Mesothelial cell of epicardium (in vitro differentiated cells): ENCODE measurements around the gene SH2D7. TPM values are rescaled to one million over a fixed set of nuclear protein-coding genes. Genes with fewer than 3 reads are reported as not detected.

Source experiments
- DNase-seq, 2 experiments: peaks; one replicate each; pipeline ENCODE4 v3.0.0; 2021; ENCODE audit warnings: low spot score in 2 of 2; ENCODE audit not compliant: unreplicated experiment in 2 of 2
- H3K27ac Mint-ChIP-seq: 2 replicates; pipeline ENCODE4 v1.8.0; 2021; ENCODE audit warnings: mixed read lengths
- H3K27me3 Mint-ChIP-seq: 2 replicates; pipeline ENCODE4 v1.8.0; 2021; ENCODE audit warnings: low read depth, mixed read lengths
- H3K36me3 Mint-ChIP-seq: 2 replicates; pipeline ENCODE4 v1.8.0; 2021; ENCODE audit warnings: mixed read lengths
- H3K4me1 Mint-ChIP-seq: 2 replicates; pipeline ENCODE4 v1.8.0; 2021; ENCODE audit warnings: mixed read lengths
- H3K4me3 Mint-ChIP-seq: 2 replicates; pipeline ENCODE4 v1.8.0; 2021; ENCODE audit warnings: mild to moderate bottlenecking, moderate library complexity, mixed read lengths
- H3K9me3 Mint-ChIP-seq: 2 replicates; pipeline ENCODE4 v1.8.0; 2021; ENCODE audit warnings: mixed read lengths
- total RNA-seq: library from RNA; stranded (reverse); gene quantifications from 3 replicates; pipeline ENCODE4 v1.2.1, GENCODE V29; 2021
- TF ChIP-seq, protein P1 (sequence below): fragments of 200-600 bp; sonication (generic); IDR thresholded peaks from one replicate; pipeline ENCODE4 v1.5.0; 2021; ENCODE audit warnings: antibody characterized with exemption; ENCODE audit not compliant: unreplicated experiment

SH2D7 gene
- total RNA-seq, 1 donor from 2014 or later = not detected

DNA sequence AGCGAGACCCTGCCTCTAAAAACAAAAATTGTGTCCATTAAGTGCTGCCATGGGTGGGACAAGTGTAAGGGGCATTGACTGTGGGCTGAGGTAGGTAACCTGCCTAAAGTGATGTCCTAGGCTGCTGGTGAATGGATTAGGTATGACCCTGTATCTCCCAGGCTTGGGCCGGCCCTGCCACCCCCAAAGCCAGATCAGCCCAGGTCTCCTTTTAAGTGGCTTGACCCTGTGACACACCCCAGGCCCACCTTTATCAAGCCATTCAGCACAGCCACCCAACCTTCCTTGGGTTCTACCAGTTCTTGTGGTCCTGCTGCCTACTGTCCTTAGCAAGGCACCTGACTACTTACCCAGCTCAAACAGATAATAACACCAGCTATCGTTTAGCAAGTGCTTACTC is 20.2 kb downstream of the SH2D7 start:
- DNase-seq = no peak
- H3K4me1 Mint-ChIP-seq = no peaks in the 10 kb centered on the region
- no peaks in the 10 kb centered on the region for H3K36me3 Mint-ChIP-seq
- TF ChIP-seq, protein P1, sequence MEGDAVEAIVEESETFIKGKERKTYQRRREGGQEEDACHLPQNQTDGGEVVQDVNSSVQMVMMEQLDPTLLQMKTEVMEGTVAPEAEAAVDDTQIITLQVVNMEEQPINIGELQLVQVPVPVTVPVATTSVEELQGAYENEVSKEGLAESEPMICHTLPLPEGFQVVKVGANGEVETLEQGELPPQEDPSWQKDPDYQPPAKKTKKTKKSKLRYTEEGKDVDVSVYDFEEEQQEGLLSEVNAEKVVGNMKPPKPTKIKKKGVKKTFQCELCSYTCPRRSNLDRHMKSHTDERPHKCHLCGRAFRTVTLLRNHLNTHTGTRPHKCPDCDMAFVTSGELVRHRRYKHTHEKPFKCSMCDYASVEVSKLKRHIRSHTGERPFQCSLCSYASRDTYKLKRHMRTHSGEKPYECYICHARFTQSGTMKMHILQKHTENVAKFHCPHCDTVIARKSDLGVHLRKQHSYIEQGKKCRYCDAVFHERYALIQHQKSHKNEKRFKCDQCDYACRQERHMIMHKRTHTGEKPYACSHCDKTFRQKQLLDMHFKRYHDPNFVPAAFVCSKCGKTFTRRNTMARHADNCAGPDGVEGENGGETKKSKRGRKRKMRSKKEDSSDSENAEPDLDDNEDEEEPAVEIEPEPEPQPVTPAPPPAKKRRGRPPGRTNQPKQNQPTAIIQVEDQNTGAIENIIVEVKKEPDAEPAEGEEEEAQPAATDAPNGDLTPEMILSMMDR = no peak
- H3K27me3 Mint-ChIP-seq = no peaks in the 10 kb centered on the region
- H3K27ac Mint-ChIP-seq = no peak overlapping the region
- no peak overlapping the region for H3K4me3 Mint-ChIP-seq
- no peaks in the 10 kb centered on the region for H3K9me3 Mint-ChIP-seq

DNA sequence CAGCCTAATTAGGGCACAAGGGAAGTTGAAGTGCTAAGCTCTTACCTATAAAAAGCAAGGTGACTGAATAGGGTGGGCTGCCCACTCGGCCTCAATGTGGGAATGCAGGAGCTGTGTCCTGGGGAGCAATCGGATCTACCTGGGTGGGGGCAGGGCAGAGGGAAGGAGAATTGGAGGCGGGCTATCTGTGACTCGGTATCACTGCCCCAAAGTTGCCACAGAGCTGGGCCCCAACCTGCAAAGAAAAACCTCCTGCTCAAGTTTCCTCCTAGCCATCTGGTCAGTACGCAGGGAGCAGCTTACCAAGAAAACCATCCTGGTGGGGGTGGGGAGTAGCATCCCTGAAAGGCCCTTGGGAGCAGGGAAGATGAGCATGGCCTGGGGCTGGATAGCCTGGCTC is 28.2 kb downstream of the SH2D7 start:
- TF ChIP-seq, protein P1 = no peak
- no peak for DNase-seq
- Mint-ChIP-seq H3K27me3 (no peaks in the 10 kb centered on the region), H3K27ac (no peak overlapping the region), H3K4me1 (no peaks in the 10 kb centered on the region), H3K36me3 (peaks cover 2% of the 10 kb centered on the region), H3K9me3 (no peaks in the 10 kb centered on the region), H3K4me3 (no peak overlapping the region)

DNA sequence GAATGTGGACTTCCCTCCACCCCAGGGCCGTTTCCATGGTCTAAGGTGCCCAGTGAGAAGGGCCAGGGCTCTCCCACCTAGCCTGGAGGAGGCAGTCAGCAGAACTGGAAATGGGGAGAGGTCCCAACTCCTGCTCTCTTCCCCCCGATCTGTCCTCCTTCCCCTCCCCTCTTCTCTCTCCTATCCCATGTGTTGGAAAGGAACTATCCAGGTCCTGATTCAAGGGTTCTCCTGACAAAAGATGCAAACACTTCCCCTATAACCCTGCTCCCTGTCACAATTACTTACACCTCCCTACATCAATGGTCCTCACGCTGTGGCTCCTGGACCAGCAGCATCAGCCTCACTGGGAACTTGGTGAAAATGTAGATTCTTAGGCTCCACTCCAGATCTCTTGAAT is 32.9 kb downstream of the SH2D7 start:
- TF ChIP-seq, protein P1 = no peak
- Mint-ChIP-seq H3K9me3 (no peaks in the 10 kb centered on the region), H3K27ac (no peak overlapping the region), H3K27me3 (no peaks in the 10 kb centered on the region), H3K4me3 (no peak overlapping the region), H3K36me3 (peaks cover 2% of the 10 kb centered on the region), H3K4me1 (peaks cover 4% of the 10 kb centered on the region)
- DNase-seq = no peak

DNA sequence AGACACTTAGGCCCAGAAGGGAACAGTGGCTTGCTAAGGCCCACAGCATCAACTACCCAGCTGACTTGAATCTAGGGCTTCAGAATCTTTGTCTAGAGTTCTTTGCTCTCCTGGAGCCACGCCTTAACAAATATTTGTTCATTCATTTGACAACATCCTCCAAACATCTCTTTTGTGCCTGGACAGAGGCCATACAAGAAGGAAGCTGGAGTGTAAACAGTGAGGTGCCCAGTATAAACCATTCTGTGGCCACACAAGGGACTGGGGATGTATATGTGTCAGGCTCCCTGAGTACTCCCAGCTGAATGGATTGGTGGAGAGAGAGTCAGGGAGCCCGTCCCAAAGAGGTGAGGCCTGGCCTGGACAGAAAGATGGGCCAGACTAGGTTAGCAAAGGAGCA is 35.5 kb downstream of the SH2D7 start:
- TF ChIP-seq, protein P1 = no peak
- H3K36me3 Mint-ChIP-seq = no peaks in the 10 kb centered on the region
- H3K9me3 Mint-ChIP-seq = no peaks in the 10 kb centered on the region
- no peak for DNase-seq
- no peak overlapping the region for H3K4me3 Mint-ChIP-seq
- no peaks in the 10 kb centered on the region for H3K27me3 Mint-ChIP-seq
- H3K4me1 Mint-ChIP-seq = peaks cover 15% of the 10 kb centered on the region
- H3K27ac Mint-ChIP-seq = no peak overlapping the region

DNA sequence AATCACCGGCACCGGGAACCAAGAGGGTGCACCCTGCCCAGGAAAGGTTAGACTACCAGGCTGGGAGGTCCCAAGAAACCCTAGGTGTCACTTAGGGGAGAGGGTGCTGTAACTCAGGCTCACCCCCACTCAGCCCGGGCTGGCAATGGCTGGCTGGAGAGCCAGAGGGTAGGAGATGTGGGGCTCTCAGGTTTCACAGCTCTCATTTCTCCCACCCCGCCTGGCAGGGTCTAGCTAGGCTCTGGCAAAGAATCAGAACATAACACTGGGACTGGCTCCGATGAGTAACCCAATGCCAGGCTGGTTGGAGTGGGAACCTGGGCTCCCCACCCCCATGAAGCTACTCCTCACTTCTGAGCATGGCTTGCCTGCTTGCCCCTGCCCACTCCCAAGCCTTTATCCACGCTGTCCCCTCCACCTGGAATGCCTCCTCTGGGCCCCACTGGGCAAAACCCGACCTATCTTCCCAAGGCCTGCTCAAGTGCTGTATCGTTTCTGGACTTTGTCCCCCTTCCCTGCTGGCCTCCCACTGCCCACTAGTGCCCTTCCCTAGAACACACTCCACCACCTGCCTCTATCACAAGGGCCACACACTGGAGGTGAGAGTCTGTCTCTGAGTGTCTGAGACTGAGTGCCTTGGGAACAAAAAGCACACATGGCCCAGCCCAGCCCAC is 36.9 kb downstream of the SH2D7 start:
- no peaks in the 10 kb centered on the region for H3K9me3 Mint-ChIP-seq
- no peaks in the 10 kb centered on the region for H3K27me3 Mint-ChIP-seq

More for the DNA sequence above, 36.9 kb downstream of the SH2D7 start:
- Mint-ChIP-seq H3K36me3 (no peaks in the 10 kb centered on the region), H3K27ac (peak overlapping the region; percentile 27), H3K4me3 (no peak overlapping the region), H3K4me1 (peaks cover 15% of the 10 kb centered on the region)
- DNase-seq = no peak
- TF ChIP-seq, protein P1 = no peak
